GM21786 (cell line): ENCODE data around the gene DPY19L1.
"Not testable (repeated sequence)": the region's sequence is repeated elsewhere in the genome, so short reads cannot be mapped to it uniquely, and the experiment has no call there.

ENCODE experiments used
- ATAC-seq: cut with Tn5 transposase; IDR thresholded peaks from one replicate; pipeline ENCODE4 v1.9.1; 2021; ENCODE audit not compliant: unreplicated experiment

DPY19L1 gene

DNA sequence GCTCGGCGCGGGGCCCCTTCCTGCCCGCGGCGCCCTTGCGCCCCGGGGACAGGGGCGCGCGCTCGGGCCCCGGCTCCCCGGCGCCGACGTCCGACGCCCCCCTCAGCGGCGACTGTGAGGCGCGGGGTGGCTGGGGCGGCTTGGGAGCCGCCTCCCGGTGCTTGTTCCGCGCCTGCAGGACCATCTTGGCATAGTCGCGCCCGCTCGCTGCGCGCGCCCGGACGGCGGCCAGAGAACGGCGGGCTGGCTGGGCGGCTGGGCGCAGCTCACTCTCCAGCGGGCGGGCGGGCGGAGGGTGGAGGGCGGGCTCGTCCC, at the start of gene DPY19L1:
Gene DPY19L1, minus strand, starts transcription at position 275 of the 315 bp plus-strand sequence. Its CDS starts 91 bp downstream, at position 184.
- ATAC-seq = no peak

DNA sequence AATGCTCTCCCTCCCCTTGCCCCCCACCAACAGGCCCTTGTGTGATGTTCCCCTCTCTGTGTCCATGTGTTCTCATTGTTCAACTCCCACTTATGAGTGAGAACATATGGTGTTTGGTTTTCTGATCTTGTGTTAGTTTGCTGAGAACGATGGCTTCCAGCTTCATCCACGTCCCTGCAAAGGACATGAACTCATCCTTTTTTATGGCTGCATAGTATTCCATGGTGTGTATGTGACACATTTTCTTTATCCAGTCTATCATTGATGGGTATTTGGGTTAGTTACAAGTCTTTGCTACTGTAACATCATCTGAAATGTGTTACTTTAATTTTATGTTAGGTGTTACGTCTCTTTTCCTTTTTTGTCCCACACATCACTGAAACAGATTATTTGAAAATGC, 42.2 kb upstream of the DPY19L1 start:
- ATAC-seq = not testable (repeated sequence)

DNA sequence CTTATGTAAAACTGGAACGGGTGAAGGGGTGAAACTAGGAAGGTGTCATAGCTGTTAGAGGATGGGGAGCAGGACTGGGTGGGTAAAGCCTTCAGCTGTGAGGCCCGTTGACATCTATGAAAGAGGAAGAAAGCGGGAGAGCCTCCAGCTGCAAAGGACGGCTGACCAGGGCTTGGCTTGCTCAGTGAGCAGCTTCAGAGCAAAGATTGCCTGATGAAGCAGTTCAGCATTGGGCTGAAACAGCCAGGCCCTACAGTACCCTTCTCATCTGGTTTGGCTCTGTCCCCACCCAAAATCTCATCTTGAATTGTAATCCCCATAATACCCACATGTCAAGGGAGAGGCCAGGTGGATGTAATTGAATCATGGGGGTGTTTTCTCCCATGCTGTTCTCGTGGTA, 36.7 kb upstream of the DPY19L1 start:
- not testable (repeated sequence) for ATAC-seq

DNA sequence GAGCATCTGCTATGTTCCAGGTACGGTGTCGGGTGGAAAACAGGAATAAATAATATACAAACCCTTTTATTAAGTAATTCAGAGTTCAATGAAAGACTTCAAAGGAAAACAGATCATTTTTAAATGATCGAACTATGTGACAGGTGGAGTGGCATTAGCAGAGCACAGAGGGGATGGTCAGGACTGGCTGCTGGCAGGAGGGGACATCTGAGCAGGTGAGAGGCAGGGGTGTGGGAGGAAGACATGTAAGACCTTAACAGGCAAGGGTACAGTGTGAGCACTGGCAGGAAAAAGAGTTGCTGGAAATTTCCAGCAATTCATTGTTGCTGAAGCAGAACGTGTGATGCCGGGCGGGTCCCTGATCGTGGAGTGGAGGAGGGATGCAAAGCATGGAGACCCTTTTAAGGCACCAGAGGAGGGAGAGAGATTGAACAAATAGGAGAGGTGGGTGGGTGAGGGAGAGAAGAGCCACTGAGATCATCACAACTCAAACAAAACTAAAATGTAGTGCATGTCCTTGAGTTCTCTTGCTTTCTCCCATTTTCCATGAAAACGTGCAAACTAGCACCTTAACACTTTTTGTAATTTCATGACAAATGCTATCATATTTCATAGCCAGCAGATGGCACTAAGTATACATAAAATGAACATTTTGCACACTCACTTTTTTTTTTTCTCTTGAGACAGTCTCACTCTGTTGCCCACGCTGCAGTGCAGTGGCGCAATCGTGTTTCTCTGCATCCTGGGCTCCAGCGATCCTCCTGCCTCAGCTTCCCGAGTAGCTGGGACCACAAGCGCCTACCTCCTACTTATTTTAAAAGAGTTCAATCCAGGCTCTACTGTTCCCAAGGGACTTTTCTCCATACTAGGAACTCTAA, 35.9 kb upstream of the DPY19L1 start:
- not testable (repeated sequence) for ATAC-seq

DNA sequence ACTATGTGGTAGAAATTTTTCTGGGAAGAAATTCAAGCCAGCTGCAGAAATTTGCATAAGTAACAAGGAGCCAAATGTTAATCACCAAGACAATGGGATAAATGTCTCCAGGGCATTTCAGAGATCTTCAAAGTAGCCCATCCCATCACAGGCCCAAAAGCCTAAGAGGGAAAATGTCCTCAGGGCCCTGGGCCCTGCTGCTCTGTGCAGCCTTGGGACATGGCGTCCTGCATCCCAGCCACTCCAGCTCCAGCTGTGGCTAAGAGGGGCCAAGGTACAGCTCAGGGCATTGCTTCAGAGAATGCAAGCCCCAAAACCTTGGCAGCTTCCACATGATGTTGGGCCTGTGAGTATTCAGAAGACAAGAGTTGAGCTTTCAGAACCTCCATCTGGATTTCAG, 31.8 kb upstream of the DPY19L1 start:
- not testable (repeated sequence) for ATAC-seq

DNA sequence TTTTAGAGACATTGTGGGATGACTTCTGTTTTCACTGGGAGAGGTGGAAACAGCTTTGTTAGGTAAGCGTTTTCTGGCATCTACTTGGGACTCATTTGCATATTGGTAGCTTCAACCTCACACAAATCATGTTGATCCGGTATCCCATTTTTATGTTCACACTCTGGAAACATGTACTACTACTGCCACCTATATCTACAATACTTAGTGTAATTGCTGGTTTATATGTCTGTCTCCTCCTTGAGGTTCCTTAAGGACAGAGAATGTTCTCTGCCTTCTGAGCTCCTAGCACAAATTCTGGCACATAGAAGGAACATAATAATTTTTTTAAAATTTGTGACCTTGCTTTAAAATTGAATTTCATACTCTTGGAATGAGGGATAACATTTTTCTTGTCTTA, 28.1 kb upstream of the DPY19L1 start:
- ATAC-seq = not testable (repeated sequence)

DNA sequence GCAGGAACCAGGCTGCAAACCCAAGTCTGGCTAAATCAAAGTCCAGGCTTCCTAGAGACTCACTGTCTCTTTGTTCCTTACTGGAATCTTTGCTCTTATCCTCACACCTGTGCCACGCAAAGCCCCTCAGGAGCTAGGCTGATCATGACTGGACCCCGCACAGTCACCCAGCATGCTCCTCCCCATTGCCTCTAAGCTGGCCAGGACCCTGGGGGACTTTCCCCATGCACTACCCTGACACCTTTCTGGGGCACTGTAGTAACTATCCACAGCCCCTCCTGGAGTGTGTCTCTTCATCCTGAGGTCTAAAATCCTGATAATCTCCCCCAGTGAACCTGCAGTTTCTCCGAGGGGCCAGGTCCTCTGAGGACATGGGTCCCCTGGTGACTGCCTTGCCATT, 21.3 kb upstream of the DPY19L1 start:
- not testable (repeated sequence) for ATAC-seq

DNA sequence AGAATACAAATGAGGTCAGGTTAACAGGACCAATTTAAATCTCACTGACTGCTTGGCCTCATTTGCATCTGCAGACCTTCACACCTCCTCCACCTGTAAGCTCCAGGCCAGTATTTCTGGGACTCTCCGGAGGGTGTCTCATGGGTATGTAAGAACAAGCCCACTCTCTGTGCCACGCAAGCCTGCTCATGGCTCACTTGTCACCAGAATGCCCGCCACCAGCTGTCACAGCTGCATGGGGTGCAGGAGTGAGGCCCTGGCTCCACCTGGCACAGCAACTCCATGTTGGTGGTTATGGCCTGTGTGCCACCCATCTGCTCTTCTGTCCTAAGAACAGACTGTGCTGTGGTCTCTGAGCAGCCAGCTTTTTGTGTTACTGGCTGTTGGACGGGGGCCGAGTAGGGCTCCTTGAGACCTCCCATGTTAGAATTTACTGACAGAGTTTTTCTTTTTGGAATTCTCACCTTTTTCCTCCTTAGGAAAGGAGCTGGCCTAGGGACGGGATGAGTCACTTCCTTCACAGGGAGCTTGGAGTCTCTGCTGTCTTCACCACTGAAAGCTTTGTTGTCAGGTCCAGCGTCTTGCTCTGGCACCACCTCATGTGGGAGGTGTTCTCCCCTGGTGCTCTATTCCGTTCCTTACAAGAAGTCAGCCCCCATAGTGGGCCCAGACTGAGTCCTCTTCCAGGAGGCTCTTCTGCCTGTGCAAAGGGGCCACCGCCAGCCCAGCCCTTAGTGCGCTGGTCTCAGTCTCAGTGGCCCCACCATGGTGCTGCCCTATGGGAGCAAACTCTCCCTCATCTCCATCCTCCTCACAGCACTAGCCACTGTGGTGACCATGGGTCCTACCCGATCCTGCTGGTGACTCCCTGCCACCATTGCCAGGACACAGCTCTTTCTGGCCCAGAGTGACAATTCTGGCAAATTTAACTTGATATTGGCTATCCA, 20.5 kb upstream of the DPY19L1 start:
- not testable (repeated sequence) for ATAC-seq

DNA sequence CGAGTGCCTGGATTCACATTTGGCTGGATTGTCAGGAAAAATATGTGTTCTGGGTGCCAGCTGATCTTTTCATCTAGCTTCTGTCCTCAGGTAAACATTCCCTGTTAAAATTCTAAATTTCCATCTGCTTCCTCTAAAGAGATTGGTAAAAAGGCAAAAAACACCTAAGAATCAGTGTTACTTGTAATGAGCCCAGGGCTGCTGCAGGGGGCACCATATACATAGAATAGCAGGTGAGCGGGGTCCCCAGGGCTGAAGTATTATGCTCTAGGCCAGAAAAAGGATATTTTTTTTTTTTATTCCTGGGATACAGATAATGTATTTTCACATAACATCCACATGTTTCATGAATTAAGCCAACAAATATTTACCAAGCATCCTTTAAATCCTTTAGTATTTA, 18.4 kb upstream of the DPY19L1 start:
- peak; percentile 43 for ATAC-seq

DNA sequence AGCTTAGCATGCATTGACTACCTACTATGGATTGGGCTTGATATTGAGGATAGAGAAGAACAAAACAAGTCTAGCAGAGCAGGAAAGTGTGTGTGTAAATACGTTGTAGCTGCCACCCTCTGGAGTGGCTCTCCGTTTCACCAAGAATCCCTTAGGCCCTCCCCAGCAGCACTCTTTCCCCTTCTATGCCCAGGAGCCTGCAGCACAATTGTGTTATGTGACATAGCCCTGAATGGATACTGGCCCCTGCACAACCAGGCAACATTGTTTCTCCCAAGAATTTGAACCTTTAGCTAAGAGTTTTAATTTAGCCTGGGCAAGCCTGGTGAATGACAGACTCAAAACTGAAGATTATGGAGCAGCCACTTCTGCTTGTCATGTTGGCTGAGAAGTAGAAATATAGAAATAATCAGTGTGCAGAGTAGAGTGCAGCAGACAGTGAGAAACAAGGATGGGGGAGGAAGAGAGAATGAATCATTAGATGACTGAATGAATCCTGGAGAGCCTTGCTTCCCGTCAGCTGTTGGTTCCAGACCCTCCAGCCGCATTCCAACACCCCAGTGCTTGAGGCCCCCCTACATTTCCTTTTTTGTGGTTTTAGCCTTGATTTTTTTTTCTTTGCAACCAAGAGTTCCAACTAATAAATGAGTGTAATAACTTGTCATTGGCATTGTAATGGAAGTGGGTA, 16.3 kb upstream of the DPY19L1 start:
- ATAC-seq = not testable (repeated sequence)

DNA sequence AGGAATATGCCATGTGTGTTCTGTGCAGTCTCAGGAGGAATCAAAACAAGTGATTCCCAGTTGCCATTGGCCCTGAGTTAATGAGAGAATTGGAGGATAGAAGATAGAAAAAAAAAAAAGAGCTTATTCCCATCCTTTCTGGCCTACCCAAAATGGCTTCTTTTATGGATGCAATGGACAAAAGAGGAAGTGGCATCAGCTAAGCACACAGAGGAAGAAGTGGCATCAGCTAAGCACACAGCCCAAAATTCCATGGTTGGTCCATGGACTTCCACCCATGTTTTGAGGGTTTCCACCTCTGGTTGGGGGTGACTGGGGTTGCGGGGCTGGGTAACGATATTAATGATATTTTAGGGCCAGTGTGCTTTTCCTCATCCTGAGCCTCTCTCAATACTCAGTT, 11.1 kb upstream of the DPY19L1 start:
- ATAC-seq = not testable (repeated sequence)

DNA sequence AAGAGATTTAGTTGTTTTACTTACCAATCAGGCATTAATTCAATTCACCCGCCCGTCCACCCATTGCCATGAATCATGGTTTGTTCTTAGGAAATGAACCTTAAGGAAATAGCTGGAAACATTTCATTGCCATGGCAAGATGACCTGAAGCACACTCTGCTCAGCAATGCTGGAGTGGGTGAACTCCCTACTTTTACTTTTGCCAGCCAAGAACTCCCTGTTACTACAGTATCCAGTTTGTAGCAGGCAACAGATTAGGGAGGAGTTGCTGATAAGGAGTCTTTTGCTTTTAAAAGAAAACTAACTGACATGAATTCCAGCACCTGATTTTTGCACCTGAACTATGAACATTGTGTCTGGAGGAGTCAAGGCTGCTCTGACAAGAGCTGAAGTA, 10.6 kb upstream of the DPY19L1 start:
- ATAC-seq = not testable (repeated sequence)

DNA sequence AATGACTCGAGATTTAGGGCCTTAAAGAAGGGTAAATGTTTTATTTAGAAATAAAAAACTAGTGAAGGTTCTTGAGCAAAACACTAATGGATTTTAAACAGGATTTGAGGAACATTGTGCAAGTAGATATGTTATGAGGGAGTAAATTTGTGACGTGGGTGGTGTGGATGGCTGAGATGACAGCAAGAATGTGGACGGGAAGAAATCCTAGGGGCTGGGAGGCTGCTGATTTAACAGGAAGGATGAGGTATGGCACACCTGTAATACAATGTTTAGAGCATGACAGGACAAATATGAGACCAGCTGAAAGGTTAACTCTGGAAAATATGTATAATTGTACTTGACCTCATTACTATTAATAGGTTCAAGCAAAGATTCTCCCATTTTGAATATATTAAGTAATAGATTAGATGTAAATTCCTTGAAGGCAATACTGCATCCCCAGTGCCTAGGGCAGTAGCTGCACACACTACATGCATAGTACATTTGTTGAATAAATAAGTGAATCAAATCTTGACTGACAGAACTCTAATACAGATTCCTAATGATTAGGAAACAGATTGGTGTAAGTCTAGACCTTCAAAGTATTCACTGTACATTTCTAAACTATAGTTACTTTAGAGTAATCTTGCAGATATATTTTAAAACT, 10.1 kb upstream of the DPY19L1 start:
- not testable (repeated sequence) for ATAC-seq

DNA sequence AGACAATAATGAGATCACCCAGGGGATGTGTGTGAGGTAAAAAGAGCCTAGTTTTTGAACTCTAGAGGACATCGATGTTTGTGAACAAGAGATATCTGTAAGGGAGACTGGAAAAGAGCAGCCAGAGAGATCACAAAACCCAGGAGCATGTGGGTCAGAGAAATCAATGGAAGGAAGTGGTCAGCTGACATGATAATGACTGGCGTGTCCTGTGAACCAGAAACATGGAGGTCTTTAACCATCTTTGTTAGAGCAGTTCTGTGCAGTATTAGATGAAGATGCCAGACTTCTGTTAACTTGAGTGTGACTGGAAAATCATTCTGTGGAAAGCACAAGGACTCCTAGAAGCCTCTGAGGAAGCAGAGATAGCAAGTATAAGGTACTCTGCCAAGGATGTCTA, 6.0 kb upstream of the DPY19L1 start:
- ATAC-seq = not testable (repeated sequence)

DNA sequence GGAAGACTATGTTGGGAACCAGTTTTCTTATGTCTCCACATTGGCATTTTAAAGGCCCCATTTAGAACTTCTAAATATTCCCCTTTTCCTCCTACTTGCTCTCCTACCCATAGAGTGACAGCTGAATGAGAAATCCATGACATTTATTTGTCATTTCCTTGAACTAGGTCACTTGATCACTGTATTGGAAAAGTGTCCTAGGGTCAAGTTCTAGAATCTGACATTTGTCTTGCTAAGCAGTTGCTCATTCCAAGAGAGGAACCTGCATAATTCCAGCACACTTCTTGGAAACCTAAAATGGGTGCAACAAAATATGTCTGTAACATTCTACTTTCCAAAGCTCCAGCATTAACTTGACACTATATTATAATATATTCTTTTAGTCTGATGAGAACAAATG, 3.6 kb upstream of the DPY19L1 start:
- no peak for ATAC-seq

DNA sequence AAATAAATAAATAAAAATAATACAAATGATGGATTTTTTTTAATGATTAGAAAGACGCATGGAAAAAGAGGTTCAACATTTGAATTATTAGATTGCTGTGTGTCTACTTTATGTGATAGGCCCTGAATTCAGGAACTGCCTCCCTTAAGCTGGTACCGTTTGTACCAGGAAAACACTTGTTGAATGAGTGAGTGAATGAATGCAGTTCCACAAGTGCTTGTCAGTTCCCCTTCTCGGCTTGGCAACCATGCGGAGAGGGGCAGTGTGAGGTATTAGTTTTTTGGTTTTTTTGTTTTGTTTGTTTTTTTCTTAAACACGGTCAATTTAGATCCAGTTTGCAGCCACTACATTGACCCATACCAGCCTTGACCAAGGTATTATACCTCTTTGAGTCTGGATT, 2.1 kb upstream of the DPY19L1 start:
- ATAC-seq = no peak

DNA sequence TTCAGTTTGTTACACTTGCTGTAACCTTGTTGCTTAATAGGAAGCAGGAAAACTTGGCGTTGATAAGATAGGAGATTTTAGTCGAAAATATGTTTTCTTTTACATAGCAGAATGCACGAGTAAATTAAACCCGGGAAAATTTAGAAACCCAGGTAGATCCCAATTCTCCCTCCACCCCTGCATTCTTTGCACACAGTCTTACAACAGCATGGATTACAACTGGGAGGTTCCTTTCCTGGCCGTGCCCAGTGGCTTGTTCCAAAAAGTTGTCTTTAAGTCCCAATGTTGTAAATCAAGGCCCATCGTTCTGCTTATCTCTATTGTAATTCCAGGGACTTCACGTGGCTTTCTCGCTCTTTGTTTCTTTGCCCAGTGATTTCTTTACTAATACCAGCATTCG, 1.1 kb upstream of the DPY19L1 start:
- no peak for ATAC-seq

DNA sequence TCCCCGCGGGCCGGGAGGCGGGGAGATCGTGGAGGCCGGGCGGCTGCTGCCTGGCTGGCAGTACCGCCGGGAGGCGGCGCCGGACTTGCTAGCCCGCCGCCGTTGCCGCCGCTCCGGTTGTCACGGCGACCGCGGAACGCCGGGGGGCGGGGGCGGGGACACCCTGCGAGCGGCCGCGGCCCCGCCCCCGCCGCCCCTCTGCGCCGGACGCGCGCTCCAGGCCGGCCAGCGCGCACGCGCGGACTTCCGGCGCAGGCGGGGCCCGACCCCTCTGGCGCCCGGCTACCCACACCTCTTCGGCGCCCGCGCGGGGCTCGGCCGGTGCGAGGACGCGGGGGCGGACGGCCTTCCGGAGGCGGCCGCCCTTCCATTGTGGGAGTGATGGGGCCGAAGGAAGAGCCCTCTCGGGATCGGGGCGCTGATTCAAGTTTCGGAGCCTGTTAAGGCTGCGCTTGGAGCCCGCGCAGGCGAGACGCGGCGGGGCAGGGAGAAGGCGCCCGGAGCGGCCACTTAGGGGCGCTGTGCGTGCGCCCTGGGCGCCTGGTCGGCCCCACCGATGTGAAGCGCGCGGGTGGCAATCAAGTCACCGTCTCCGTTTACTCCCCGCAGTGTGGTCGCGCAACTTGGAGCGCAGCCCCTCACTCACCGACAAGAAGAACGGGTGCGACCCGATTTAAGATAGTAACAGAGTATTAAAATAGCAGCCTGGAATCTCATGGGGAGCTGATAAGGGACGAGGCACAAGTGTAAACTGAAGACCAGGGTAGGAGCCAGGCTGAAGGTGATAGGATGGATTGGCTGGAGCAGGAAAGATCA, 449 bp upstream of the DPY19L1 start:
- ATAC-seq = peak; percentile 77

DNA sequence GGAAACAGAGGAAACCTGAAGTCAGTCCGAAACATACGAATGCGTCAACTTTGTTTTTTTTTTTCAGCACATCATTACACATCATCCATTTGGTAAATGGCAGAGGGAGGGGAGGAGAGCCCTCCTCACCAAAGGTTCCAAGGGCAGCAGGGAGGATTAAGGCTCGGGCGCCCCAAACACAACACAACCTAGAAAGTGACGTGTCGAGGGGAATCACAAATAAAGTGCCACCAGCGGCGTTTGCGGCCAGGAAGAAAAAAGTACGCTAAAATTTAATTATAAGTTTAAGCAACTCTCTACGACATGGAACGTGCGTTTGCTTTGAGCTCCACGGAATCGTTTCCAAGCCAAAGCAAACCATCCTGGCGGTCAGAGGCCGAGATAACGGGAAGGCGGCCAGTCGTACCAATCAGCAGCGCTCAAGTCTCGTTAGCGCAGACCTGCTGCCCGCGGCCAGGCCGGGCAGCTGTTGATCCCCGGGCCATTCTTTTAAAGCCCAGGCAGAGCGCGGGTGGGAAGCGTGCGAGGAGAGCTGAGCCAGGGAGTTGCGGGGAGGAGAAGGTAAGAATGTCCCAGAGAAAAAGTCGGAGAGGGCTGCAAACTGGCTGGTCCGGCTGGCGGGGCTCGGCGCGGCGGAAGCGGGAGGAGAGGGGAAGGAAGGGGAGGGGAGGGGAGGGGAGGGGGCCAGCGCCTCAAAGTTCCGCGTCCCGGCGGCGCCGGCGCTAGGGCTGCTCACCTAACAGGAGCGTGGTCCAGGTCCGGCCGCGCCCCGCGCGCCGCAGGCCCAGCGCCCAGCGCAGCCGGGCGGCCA, 719 bp downstream of the DPY19L1 start:
- peak; percentile 9 for ATAC-seq
